ENCODE results near the gene TSHZ1.

Gene TSHZ1

DNA sequence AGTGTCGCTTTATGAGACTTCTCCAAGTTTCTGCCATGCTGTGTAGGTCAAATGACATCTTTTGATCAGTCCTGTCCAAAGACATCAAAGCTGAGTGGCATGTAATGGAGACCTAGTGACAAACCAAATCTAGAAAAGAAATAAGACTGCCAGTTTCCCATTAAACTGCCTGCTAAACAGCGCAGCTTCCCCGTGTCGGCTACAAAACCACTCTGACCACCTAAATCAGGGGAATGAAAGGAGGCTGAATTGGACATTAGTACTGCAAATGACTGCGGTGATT, 57.7 kb downstream of the TSHZ1 start:
- no peaks in the 10 kb centered on the region for H3K36me3 ChIP-seq (ENCODE audit: insufficient read depth, low read length)
- no peak overlapping the region for H2AFZ ChIP-seq (ENCODE audit: low read length)
- H3F3A ChIP-seq (ENCODE audit: low read depth), result no peaks in the 10 kb centered on the region
- H4K20me1 ChIP-seq (ENCODE audit: insufficient read depth, low read length, poor library complexity, severe bottlenecking), result peaks cover 3% of the 10 kb centered on the region
- H3K9me2 ChIP-seq (replicated peaks; ENCODE audit: low read depth, low read length), result no peaks in the 10 kb centered on the region
- TF ChIP-seq, protein P1, sequence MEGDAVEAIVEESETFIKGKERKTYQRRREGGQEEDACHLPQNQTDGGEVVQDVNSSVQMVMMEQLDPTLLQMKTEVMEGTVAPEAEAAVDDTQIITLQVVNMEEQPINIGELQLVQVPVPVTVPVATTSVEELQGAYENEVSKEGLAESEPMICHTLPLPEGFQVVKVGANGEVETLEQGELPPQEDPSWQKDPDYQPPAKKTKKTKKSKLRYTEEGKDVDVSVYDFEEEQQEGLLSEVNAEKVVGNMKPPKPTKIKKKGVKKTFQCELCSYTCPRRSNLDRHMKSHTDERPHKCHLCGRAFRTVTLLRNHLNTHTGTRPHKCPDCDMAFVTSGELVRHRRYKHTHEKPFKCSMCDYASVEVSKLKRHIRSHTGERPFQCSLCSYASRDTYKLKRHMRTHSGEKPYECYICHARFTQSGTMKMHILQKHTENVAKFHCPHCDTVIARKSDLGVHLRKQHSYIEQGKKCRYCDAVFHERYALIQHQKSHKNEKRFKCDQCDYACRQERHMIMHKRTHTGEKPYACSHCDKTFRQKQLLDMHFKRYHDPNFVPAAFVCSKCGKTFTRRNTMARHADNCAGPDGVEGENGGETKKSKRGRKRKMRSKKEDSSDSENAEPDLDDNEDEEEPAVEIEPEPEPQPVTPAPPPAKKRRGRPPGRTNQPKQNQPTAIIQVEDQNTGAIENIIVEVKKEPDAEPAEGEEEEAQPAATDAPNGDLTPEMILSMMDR (conservative IDR thresholded peaks at IDR 0.05; ENCODE audit: low read length), result no peak
- TF ChIP-seq EZH2phosphoT487 (IDR thresholded peaks at IDR 0.05; ENCODE audit: borderline replicate concordance), result no peak
- no peak overlapping the region for H3K4me2 ChIP-seq (ENCODE audit: low read depth, low read length, poor library complexity, severe bottlenecking)
- H3K79me2 ChIP-seq (ENCODE audit: insufficient read depth, low read length), result peaks cover 33% of the 10 kb centered on the region
- H3K27me3 ChIP-seq (ENCODE audit: insufficient read depth, low read length, poor library complexity, severe bottlenecking), result no peaks in the 10 kb centered on the region
- H3K9me3 ChIP-seq (ENCODE audit: insufficient read depth, low read depth, low read length), result no peaks in the 10 kb centered on the region
- H3K4me3 ChIP-seq (ENCODE audit: low read length, poor library complexity, severe bottlenecking), result no peak overlapping the region
- H3K9ac ChIP-seq (ENCODE audit: low read depth, low read length, poor library complexity, severe bottlenecking), result no peak overlapping the region
- peaks cover 23% of the 10 kb centered on the region for H3K4me1 ChIP-seq (ENCODE audit: insufficient read depth, low read length, poor library complexity, severe bottlenecking)

DNA sequence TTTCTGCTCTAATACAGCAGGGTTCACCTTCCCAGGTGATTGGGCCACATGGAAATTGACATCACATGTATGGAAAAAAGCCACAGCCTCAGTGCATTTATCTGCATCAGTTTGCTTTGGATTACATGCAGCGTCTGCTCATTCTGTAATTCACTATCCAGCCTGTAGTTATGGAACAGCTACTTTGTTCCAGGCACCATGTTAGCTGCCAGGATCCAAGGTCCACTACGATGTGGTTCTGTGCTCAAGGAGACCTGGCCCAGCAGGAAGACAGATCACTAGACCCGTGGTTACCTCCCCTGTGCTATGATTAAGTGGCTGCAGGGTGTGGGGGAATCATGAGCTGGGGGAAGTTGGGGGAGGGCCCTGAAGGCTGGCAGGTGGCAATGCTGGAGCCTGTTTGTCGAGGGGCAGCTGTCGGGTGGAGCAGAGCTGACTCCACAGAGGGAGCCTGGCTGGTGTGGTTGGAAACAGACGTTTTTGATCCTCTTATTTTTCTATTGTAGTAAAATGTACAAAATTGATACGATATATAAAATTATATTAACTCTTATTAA, 58.6 kb downstream of the TSHZ1 start:
- Histone ChIP-seq H3K9me2 (replicated peaks; ENCODE audit: low read depth, low read length) (no peaks in the 10 kb centered on the region), H4K20me1 (ENCODE audit: insufficient read depth, low read length, poor library complexity, severe bottlenecking) (peaks cover 3% of the 10 kb centered on the region), H3K4me3 (ENCODE audit: low read length, poor library complexity, severe bottlenecking) (no peak overlapping the region), H2AFZ (ENCODE audit: low read length) (no peak overlapping the region), H3K4me2 (ENCODE audit: low read depth, low read length, poor library complexity, severe bottlenecking) (peak overlapping the region; percentile 9), H3K27me3 (ENCODE audit: insufficient read depth, low read length, poor library complexity, severe bottlenecking) (no peaks in the 10 kb centered on the region), H3F3A (ENCODE audit: low read depth) (no peaks in the 10 kb centered on the region), H3K9me3 (ENCODE audit: insufficient read depth, low read depth, low read length) (no peaks in the 10 kb centered on the region), H3K79me2 (ENCODE audit: insufficient read depth, low read length) (peaks cover 40% of the 10 kb centered on the region), H3K9ac (ENCODE audit: low read depth, low read length, poor library complexity, severe bottlenecking) (no peak overlapping the region), H3K4me1 (ENCODE audit: insufficient read depth, low read length, poor library complexity, severe bottlenecking) (peaks cover 23% of the 10 kb centered on the region), H3K36me3 (ENCODE audit: insufficient read depth, low read length) (no peaks in the 10 kb centered on the region)
- no peak for TF ChIP-seq EZH2phosphoT487 (IDR thresholded peaks at IDR 0.05; ENCODE audit: borderline replicate concordance)
- TF ChIP-seq, protein P1 (conservative IDR thresholded peaks at IDR 0.05; ENCODE audit: low read length), result no peak

DNA sequence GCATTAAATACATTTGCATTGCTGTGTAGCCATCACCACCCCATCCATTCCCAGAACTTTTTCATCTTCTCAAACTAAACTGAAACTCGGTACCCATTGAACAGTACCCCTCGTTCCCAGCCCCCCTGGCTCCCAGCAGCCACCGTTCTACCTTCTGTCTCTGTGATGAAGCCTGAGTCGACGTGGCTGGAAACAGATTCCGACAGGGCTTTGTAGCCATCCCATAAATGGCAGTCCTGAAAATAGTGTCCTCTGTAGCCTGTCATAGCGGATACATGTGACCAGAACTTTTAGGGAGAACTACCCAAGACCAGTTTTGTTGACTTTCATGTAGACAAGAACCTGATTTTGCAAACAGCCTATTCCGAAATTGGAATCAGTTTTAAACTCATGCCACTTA, 59.1 kb downstream of the TSHZ1 start:
- Histone ChIP-seq H2AFZ (ENCODE audit: low read length) (no peak overlapping the region), H3K36me3 (ENCODE audit: insufficient read depth, low read length) (no peaks in the 10 kb centered on the region), H3K9me3 (ENCODE audit: insufficient read depth, low read depth, low read length) (no peaks in the 10 kb centered on the region), H3F3A (ENCODE audit: low read depth) (no peaks in the 10 kb centered on the region), H3K4me1 (ENCODE audit: insufficient read depth, low read length, poor library complexity, severe bottlenecking) (peaks cover 23% of the 10 kb centered on the region), H4K20me1 (ENCODE audit: insufficient read depth, low read length, poor library complexity, severe bottlenecking) (peaks cover 3% of the 10 kb centered on the region), H3K79me2 (ENCODE audit: insufficient read depth, low read length) (peaks cover 37% of the 10 kb centered on the region), H3K4me3 (ENCODE audit: low read length, poor library complexity, severe bottlenecking) (no peak overlapping the region), H3K9ac (ENCODE audit: low read depth, low read length, poor library complexity, severe bottlenecking) (no peak overlapping the region), H3K9me2 (replicated peaks; ENCODE audit: low read depth, low read length) (no peaks in the 10 kb centered on the region), H3K4me2 (ENCODE audit: low read depth, low read length, poor library complexity, severe bottlenecking) (no peak overlapping the region), H3K27me3 (ENCODE audit: insufficient read depth, low read length, poor library complexity, severe bottlenecking) (no peaks in the 10 kb centered on the region)
- TF ChIP-seq, protein P1 (conservative IDR thresholded peaks at IDR 0.05; ENCODE audit: low read length), result no peak
- TF ChIP-seq EZH2phosphoT487 (IDR thresholded peaks at IDR 0.05; ENCODE audit: borderline replicate concordance), result no peak
